SK-N-SH treated with all-trans-retinoic acid at 6 μM for 48 hours (cell line): ENCODE results near the gene MUC20.

Experiments used
- ATAC-seq: fragments of 200-7000 bp; cut with Tn5 transposase; 3 replicates; pipeline ENCODE4 v1.9.1; 2020; ENCODE audit warnings: mild to moderate bottlenecking, moderate library complexity
- ARNTL ChIP-seq: fragments of 450-650 bp; formaldehyde crosslinking; IDR thresholded peaks from 2 replicates; pipeline ENCODE4 v1.5.0; 2020; ENCODE audit warnings: low read depth, mild to moderate bottlenecking, moderate library complexity, borderline replicate concordance
- CSDC2 ChIP-seq: fragments of 250-450 bp; sonication (Bioruptor Pico); IDR thresholded peaks from 2 replicates; pipeline ENCODE4 v1.5.0; 2020; ENCODE audit warnings: mild to moderate bottlenecking, moderate library complexity
- ESRRG ChIP-seq: fragments of 250-450 bp; sonication (Bioruptor Pico); IDR thresholded peaks from 2 replicates; pipeline ENCODE4 v1.6.1; 2021; ENCODE audit warnings: mild to moderate bottlenecking
- GLIS3 ChIP-seq: fragments of 250-450 bp; sonication (Bioruptor Pico); IDR thresholded peaks from 2 replicates; pipeline ENCODE4 v1.5.0; 2020; ENCODE audit warnings: mild to moderate bottlenecking, moderate library complexity
- PPARA ChIP-seq: fragments of 250-450 bp; sonication (Bioruptor Pico); IDR thresholded peaks from 2 replicates; pipeline ENCODE4 v1.5.0; 2020; ENCODE audit warnings: mild to moderate bottlenecking, borderline replicate concordance
- RARB ChIP-seq: fragments of 250-450 bp; sonication (Bioruptor Pico); IDR thresholded peaks from 2 replicates; pipeline ENCODE4 v1.8.0; 2021; ENCODE audit warnings: mild to moderate bottlenecking, moderate library complexity
- SNAI2 ChIP-seq: fragments of 250-450 bp; sonication (Bioruptor Pico); IDR thresholded peaks from 2 replicates; pipeline ENCODE4 v1.5.0; 2020; ENCODE audit warnings: mild to moderate bottlenecking, moderate library complexity
- TCF4 ChIP-seq: fragments of 250-450 bp; sonication (Bioruptor Pico); IDR thresholded peaks from 2 replicates; pipeline ENCODE4 v1.8.0; 2021; ENCODE audit warnings: mild to moderate bottlenecking, moderate library complexity, borderline replicate concordance
- TOX ChIP-seq: fragments of 250-450 bp; sonication (Bioruptor Pico); IDR thresholded peaks from 2 replicates; pipeline ENCODE4 v1.8.0; 2021; ENCODE audit warnings: mild to moderate bottlenecking, moderate library complexity, borderline replicate concordance
- ZC3H10 ChIP-seq: fragments of 250-450 bp; sonication (Bioruptor Pico); IDR thresholded peaks from 2 replicates; pipeline ENCODE4 v1.5.1; 2021; ENCODE audit warnings: mild to moderate bottlenecking, moderate library complexity
- ZFP3 ChIP-seq: fragments of 250-450 bp; sonication (Bioruptor Pico); IDR thresholded peaks from 2 replicates; pipeline ENCODE4 v1.5.0; 2020; ENCODE audit warnings: mild to moderate bottlenecking, moderate library complexity
- ZFP30 ChIP-seq: fragments of 450-650 bp; formaldehyde crosslinking; IDR thresholded peaks from 2 replicates; pipeline ENCODE4 v1.5.0; 2022; ENCODE audit warnings: mild to moderate bottlenecking, moderate library complexity
- ZNF565 ChIP-seq: fragments of 450-650 bp; formaldehyde crosslinking; conservative IDR thresholded peaks from 2 replicates; pipeline ENCODE4 v1.5.0; 2020; ENCODE audit warnings: low read depth, mild to moderate bottlenecking, moderate library complexity
- ZNF70 ChIP-seq: fragments of 450-650 bp; formaldehyde crosslinking; IDR thresholded peaks from 2 replicates; pipeline ENCODE4 v1.5.0; 2020; ENCODE audit warnings: mild to moderate bottlenecking, moderate library complexity
- ZNF8 ChIP-seq: fragments of 450-650 bp; formaldehyde crosslinking; IDR thresholded peaks from 2 replicates; pipeline ENCODE4 v1.5.0; 2020; ENCODE audit warnings: mild to moderate bottlenecking, moderate library complexity
- TF ChIP-seq, protein P1 (sequence below): fragments of 250-450 bp; sonication (Bioruptor Pico); IDR thresholded peaks from 2 replicates; pipeline ENCODE4 v1.5.0; 2020; ENCODE audit warnings: mild to moderate bottlenecking, moderate library complexity
- TF ChIP-seq, protein P2 (sequence below): fragments of 250-450 bp; sonication (Bioruptor Pico); IDR thresholded peaks from 2 replicates; pipeline ENCODE4 v1.8.0; 2021; ENCODE audit warnings: low read depth, mild to moderate bottlenecking, moderate library complexity, borderline replicate concordance
- TF ChIP-seq, protein P3 (sequence below): fragments of 250-450 bp; sonication (Bioruptor Pico); IDR thresholded peaks from 2 replicates; pipeline ENCODE4 v1.5.1; 2020; ENCODE audit warnings: low read depth, mild to moderate bottlenecking, moderate library complexity
- TF ChIP-seq, protein P4 (sequence below): fragments of 250-450 bp; sonication (Bioruptor Pico); IDR thresholded peaks from 2 replicates; pipeline ENCODE4 v1.5.1; 2021; ENCODE audit warnings: mild to moderate bottlenecking, moderate library complexity
- TF ChIP-seq, protein P5 (sequence below): fragments of 250-450 bp; sonication (Bioruptor Pico); IDR thresholded peaks from 2 replicates; pipeline ENCODE4 v1.8.0; 2020; ENCODE audit warnings: mild to moderate bottlenecking, moderate library complexity, borderline replicate concordance

MUC20 gene

DNA sequence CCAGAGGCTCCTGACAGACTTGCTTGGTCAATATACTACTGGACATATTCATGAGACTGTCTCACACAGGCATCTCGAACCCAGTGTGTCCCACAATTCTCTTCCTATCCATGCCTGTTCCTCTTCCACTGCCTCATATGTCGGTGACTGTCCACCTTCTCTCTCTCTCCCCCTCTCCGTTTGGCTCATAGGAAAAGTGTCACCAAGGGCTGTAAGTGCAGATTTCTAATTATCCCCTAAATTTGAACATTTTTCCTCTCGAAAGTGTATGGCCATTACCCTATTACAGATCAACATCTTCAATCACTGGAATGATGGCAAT, 22.5 kb upstream of the MUC20 start:
- TF ChIP-seq SNAI2 (CRISPR knock-in tag): no peak
- TF ChIP-seq ARNTL (CRISPR knock-in tag): no peak
- no peak for TF ChIP-seq ESRRG
- no peak for ATAC-seq

DNA sequence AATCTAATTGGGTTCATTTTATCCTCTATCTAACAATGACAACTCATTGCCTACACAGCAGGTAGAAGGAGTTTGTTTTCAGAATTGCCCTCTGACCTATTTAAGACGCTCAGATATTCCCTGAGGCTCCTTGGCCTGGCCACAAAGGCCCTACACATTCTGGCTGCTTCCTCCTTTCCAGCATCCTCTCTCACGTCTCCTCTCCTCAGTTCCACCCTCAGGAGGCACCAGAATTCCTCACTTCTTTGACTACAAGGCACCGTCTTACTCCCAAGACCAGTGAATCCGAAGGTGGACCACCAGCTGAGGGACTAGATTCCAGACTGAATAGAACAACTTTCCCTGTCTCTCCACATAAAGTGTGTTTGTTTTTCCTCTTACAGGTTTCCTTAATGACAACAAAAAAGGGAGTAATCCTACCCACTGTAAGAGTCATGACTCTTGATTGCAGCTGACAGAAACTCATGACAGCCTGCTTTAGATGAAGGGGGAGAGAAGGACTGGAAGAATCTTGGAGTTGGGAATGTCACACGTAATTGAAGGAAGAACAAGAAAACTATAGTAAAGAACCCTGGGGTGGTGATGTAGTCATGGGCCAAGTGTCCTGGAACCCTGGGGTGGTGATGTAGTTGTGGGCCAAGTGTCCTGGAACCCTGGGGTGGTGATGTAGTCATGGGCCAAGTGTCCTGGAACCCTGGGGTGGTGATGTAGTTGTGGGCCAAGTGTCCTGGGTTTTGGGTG, 22.0 kb upstream of the MUC20 start:
- TF ChIP-seq, protein P1, sequence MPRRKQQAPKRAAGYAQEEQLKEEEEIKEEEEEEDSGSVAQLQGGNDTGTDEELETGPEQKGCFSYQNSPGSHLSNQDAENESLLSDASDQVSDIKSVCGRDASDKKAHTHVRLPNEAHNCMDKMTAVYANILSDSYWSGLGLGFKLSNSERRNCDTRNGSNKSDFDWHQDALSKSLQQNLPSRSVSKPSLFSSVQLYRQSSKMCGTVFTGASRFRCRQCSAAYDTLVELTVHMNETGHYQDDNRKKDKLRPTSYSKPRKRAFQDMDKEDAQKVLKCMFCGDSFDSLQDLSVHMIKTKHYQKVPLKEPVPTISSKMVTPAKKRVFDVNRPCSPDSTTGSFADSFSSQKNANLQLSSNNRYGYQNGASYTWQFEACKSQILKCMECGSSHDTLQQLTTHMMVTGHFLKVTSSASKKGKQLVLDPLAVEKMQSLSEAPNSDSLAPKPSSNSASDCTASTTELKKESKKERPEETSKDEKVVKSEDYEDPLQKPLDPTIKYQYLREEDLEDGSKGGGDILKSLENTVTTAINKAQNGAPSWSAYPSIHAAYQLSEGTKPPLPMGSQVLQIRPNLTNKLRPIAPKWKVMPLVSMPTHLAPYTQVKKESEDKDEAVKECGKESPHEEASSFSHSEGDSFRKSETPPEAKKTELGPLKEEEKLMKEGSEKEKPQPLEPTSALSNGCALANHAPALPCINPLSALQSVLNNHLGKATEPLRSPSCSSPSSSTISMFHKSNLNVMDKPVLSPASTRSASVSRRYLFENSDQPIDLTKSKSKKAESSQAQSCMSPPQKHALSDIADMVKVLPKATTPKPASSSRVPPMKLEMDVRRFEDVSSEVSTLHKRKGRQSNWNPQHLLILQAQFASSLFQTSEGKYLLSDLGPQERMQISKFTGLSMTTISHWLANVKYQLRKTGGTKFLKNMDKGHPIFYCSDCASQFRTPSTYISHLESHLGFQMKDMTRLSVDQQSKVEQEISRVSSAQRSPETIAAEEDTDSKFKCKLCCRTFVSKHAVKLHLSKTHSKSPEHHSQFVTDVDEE (CRISPR knock-in tag): no peak
- TF ChIP-seq GLIS3 (CRISPR knock-in tag) (no peak), ZFP30 (CRISPR knock-in tag) (no peak), TOX (CRISPR knock-in tag) (no peak), ARNTL (CRISPR knock-in tag) (no peak), TCF4 (CRISPR knock-in tag) (no peak), ZNF70 (no peak), CSDC2 (CRISPR knock-in tag) (no peak), ZNF565 (CRISPR knock-in tag) (no peak), RARB (no peak)
- TF ChIP-seq, protein P2, sequence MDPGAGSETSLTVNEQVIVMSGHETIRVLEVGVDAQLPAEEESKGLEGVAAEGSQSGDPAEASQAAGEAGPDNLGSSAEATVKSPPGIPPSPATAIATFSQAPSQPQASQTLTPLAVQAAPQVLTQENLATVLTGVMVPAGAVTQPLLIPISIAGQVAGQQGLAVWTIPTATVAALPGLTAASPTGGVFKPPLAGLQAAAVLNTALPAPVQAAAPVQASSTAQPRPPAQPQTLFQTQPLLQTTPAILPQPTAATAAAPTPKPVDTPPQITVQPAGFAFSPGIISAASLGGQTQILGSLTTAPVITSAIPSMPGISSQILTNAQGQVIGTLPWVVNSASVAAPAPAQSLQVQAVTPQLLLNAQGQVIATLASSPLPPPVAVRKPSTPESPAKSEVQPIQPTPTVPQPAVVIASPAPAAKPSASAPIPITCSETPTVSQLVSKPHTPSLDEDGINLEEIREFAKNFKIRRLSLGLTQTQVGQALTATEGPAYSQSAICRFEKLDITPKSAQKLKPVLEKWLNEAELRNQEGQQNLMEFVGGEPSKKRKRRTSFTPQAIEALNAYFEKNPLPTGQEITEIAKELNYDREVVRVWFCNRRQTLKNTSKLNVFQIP (CRISPR knock-in tag): no peak
- TF ChIP-seq, protein P3, sequence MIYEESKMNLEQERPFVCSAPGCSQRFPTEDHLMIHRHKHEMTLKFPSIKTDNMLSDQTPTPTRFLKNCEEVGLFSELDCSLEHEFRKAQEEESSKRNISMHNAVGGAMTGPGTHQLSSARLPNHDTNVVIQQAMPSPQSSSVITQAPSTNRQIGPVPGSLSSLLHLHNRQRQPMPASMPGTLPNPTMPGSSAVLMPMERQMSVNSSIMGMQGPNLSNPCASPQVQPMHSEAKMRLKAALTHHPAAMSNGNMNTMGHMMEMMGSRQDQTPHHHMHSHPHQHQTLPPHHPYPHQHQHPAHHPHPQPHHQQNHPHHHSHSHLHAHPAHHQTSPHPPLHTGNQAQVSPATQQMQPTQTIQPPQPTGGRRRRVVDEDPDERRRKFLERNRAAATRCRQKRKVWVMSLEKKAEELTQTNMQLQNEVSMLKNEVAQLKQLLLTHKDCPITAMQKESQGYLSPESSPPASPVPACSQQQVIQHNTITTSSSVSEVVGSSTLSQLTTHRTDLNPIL (CRISPR knock-in tag): no peak
- ATAC-seq: no peak

DNA sequence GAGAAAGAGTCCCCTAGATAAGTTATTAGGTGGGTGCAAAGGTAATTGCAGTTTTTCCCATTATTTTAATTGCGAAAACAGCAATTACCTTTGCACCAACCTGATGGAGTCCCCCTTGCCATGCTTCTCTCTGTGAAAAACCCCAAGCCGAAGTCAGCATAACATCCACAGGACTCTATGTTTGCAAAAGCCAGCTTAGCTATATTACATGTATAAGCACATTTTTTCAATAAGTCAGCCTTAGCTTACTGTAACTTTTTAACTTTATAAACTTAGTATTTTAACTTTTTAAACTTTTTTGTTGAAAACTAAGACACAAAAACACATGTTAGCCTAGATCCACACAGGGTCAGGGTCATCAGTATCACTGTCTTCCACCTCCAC, 21.4 kb upstream of the MUC20 start:
- no peak for ATAC-seq
- TF ChIP-seq, protein P4, sequence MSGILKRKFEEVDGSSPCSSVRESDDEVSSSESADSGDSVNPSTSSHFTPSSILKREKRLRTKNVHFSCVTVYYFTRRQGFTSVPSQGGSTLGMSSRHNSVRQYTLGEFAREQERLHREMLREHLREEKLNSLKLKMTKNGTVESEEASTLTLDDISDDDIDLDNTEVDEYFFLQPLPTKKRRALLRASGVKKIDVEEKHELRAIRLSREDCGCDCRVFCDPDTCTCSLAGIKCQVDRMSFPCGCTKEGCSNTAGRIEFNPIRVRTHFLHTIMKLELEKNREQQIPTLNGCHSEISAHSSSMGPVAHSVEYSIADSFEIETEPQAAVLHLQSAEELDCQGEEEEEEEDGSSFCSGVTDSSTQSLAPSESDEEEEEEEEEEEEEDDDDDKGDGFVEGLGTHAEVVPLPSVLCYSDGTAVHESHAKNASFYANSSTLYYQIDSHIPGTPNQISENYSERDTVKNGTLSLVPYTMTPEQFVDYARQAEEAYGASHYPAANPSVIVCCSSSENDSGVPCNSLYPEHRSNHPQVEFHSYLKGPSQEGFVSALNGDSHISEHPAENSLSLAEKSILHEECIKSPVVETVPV (CRISPR knock-in tag): no peak
- TF ChIP-seq, protein P5, sequence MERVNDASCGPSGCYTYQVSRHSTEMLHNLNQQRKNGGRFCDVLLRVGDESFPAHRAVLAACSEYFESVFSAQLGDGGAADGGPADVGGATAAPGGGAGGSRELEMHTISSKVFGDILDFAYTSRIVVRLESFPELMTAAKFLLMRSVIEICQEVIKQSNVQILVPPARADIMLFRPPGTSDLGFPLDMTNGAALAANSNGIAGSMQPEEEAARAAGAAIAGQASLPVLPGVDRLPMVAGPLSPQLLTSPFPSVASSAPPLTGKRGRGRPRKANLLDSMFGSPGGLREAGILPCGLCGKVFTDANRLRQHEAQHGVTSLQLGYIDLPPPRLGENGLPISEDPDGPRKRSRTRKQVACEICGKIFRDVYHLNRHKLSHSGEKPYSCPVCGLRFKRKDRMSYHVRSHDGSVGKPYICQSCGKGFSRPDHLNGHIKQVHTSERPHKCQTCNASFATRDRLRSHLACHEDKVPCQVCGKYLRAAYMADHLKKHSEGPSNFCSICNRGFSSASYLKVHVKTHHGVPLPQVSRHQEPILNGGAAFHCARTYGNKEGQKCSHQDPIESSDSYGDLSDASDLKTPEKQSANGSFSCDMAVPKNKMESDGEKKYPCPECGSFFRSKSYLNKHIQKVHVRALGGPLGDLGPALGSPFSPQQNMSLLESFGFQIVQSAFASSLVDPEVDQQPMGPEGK (CRISPR knock-in tag): no peak
- TF ChIP-seq ZNF8 (CRISPR knock-in tag) (no peak), ZC3H10 (CRISPR knock-in tag) (no peak), ZFP30 (CRISPR knock-in tag) (no peak), ZFP3 (CRISPR knock-in tag) (no peak), TCF4 (CRISPR knock-in tag) (no peak), TOX (CRISPR knock-in tag) (no peak), ESRRG (no peak), ZNF565 (CRISPR knock-in tag) (no peak), SNAI2 (CRISPR knock-in tag) (no peak), PPARA (CRISPR knock-in tag) (no peak)
- TF ChIP-seq, protein P3 (CRISPR knock-in tag): no peak
